ENCODE data around the gene ALOX12B.

Gene ALOX12B

GRCh38 chr17:8087075-8087951, at the start of gene ALOX12B:
Gene ALOX12B (minus strand): TSS chr17:8087716. CDS start chr17:8087442, 274 bp downstream.
- no peak for DNase-seq

- DNase-seq: peak; percentile 36
Observed at GRCh38 chr17:8133941-8134340, 46.4 kb upstream of the ALOX12B start.

- no peak for DNase-seq
Observed at GRCh38 chr17:8133399-8133798, 45.9 kb upstream of the ALOX12B start.

- DNase-seq: peak; percentile 59
Observed at GRCh38 chr17:8131844-8132441, 44.4 kb upstream of the ALOX12B start.

GRCh38 chr17:8128125-8128784, 40.7 kb upstream of the ALOX12B start:
- DNase-seq: no peak

GRCh38 chr17:8126491-8127066, 39.1 kb upstream of the ALOX12B start:
- peak; percentile 61 for DNase-seq

- peak; percentile 50 for DNase-seq
Observed at GRCh38 chr17:8125947-8126490, 38.5 kb upstream of the ALOX12B start.

- DNase-seq: peak; percentile 84
Observed at GRCh38 chr17:8125154-8125946, 37.8 kb upstream of the ALOX12B start.

GRCh38 chr17:8124350-8125153, 37.0 kb upstream of the ALOX12B start:
- DNase-seq: peak; percentile 45

GRCh38 chr17:8123695-8124349, 36.3 kb upstream of the ALOX12B start, which contains the start of gene HES7:
Gene HES7 (minus strand): TSS chr17:8124106. CDS start chr17:8124084, 22 bp downstream.
- peak; percentile 65 for DNase-seq

- DNase-seq: peak; percentile 57
Observed at GRCh38 chr17:8122924-8123694, 35.6 kb upstream of the ALOX12B start.

GRCh38 chr17:8122422-8122923, 35.0 kb upstream of the ALOX12B start:
- peak; percentile 70 for DNase-seq

GRCh38 chr17:8121681-8122421, 34.3 kb upstream of the ALOX12B start:
- peak; percentile 84 for DNase-seq

GRCh38 chr17:8121407-8121680, 33.8 kb upstream of the ALOX12B start:
- no peak for DNase-seq

- DNase-seq: peak; percentile 85
Observed at GRCh38 chr17:8120520-8121406, 33.2 kb upstream of the ALOX12B start.

GRCh38 chr17:8119581-8120519, 32.3 kb upstream of the ALOX12B start:
- DNase-seq: peak; percentile 93

Measured in EL (cell line).